Mesodermal cell (in vitro differentiated cells): ENCODE results near the gene ATP8B3. TPM values are rescaled to one million over a fixed set of nuclear protein-coding genes. Genes with fewer than 3 reads are reported as not detected.

ENCODE experiments used
- H3K27ac ChIP-seq: 2 replicates; pipeline ENCODE4 v1.7.0; 2013; ENCODE audit warnings: mild to moderate bottlenecking, low read depth, low read length, moderate library complexity; ENCODE audit not compliant: severe bottlenecking
- H3K36me3 ChIP-seq: 2 replicates; pipeline ENCODE4 v1.7.1; 2013; ENCODE audit warnings: mild to moderate bottlenecking, low read length, moderate library complexity; ENCODE audit not compliant: control insufficient read depth, insufficient read depth
- H3K4me1 ChIP-seq: one replicate; pipeline ENCODE4 v1.7.1; 2013; ENCODE audit warnings: mild to moderate bottlenecking, low read length; ENCODE audit not compliant: insufficient read depth, control insufficient read depth, poor library complexity, severe bottlenecking
- H3K4me3 ChIP-seq: 2 replicates; pipeline ENCODE4 v1.7.0; 2013; ENCODE audit warnings: low read length, control low read depth, mild to moderate bottlenecking; ENCODE audit not compliant: insufficient read depth, poor library complexity, severe bottlenecking; ENCODE audit errors: extremely low read depth
- H3K9me3 ChIP-seq: 2 replicates; pipeline ENCODE4 v1.7.1; 2013; ENCODE audit warnings: mild to moderate bottlenecking, low read length, moderate library complexity; ENCODE audit not compliant: control insufficient read depth
- WGBS, 2 experiments: methylation state at CpG; one replicate each; pipeline ENCODE4 v1.1.5; 2013; ENCODE audit warnings: missing lambda C conversion rate in 2 of 2; ENCODE audit not compliant: insufficient coverage in 2 of 2; 5-methylcytosine and 5-hydroxymethylcytosine counted together
- polyA plus RNA-seq, 2 experiments: library from polyadenylated mRNA; stranded (reverse); fragments of 50-300 nt; gene quantifications; one replicate each; pipeline ENCODE4 v1.2.3, GENCODE V29; 2013

Gene ATP8B3, protein sequence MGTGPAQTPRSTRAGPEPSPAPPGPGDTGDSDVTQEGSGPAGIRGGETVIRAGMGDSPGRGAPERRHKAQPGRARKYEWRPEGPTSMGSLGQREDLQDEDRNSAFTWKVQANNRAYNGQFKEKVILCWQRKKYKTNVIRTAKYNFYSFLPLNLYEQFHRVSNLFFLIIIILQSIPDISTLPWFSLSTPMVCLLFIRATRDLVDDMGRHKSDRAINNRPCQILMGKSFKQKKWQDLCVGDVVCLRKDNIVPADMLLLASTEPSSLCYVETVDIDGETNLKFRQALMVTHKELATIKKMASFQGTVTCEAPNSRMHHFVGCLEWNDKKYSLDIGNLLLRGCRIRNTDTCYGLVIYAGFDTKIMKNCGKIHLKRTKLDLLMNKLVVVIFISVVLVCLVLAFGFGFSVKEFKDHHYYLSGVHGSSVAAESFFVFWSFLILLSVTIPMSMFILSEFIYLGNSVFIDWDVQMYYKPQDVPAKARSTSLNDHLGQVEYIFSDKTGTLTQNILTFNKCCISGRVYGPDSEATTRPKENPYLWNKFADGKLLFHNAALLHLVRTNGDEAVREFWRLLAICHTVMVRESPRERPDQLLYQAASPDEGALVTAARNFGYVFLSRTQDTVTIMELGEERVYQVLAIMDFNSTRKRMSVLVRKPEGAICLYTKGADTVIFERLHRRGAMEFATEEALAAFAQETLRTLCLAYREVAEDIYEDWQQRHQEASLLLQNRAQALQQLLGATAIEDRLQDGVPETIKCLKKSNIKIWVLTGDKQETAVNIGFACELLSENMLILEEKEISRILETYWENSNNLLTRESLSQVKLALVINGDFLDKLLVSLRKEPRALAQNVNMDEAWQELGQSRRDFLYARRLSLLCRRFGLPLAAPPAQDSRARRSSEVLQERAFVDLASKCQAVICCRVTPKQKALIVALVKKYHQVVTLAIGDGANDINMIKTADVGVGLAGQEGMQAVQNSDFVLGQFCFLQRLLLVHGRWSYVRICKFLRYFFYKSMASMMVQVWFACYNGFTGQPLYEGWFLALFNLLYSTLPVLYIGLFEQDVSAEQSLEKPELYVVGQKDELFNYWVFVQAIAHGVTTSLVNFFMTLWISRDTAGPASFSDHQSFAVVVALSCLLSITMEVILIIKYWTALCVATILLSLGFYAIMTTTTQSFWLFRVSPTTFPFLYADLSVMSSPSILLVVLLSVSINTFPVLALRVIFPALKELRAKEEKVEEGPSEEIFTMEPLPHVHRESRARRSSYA (N-terminal part only)
- polyA plus RNA-seq (2013, experiment 1 of 2) = 8.7 TPM
- 7.0 TPM for polyA plus RNA-seq (2013, experiment 2 of 2)

- H3K9me3 ChIP-seq = no peaks in the 10 kb centered on the region
- H3K27ac ChIP-seq = peak within 1 kb of the TSS; percentile 49
- no peaks in the 10 kb centered on the region for H3K4me1 ChIP-seq
- peak within 1 kb of the TSS; percentile 45 for H3K4me3 ChIP-seq
- peaks cover 22% of the 10 kb centered on the region for H3K36me3 ChIP-seq
- 2 to 9% methylated on average over 6 to 11 of the region's 48 CpGs for WGBS, 2 experiments
Measured at GRCh38 chr19:1811942-1812425, at the start of gene ATP8B3. ATP8B3 (minus strand) TSS chr19:1812276; CDS start chr19:1811736, 540 bp downstream.

DNA sequence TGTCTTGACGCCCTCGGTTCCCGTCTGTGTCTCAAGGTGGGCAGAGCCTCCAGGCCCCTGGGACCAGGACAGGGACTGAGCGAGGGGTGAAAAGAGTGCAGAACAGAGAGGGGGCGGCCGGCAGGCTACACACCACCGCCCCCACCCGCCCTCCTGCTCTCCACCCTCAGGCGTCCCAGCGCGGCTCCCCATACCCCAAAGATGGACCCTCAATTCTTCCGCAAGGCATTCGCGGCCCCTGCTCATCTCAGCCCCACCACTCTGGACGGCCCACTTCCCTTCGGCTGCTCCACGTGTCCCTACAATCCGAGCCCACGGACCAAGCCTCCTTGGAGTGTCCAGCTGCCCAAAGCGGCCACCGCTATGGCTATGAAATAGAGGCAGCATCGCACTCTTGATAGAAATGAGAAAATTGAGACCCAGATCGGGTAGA, 49.5 kb upstream of the ATP8B3 start:
- Histone ChIP-seq H3K9me3 (no peaks in the 10 kb centered on the region), H3K27ac (no peak overlapping the region), H3K36me3 (no peaks in the 10 kb centered on the region), H3K4me3 (peak overlapping the region; percentile 84), H3K4me1 (peaks cover 46% of the 10 kb centered on the region)
- WGBS, 2 experiments = 5 to 8% methylated on average over 15 to 21 of the region's 23 CpGs

GRCh38 chr19:1860821-1861598, 48.9 kb upstream of the ATP8B3 start:
- no peaks in the 10 kb centered on the region for H3K9me3 ChIP-seq
- H3K4me3 ChIP-seq = peak overlapping the region; percentile 84
- peak overlapping the region; percentile 49 for H3K27ac ChIP-seq
- 8 to 26% methylated on average over 16 to 17 of the region's 28 CpGs for WGBS, 2 experiments
- H3K4me1 ChIP-seq = peaks cover 52% of the 10 kb centered on the region
- no peaks in the 10 kb centered on the region for H3K36me3 ChIP-seq

DNA sequence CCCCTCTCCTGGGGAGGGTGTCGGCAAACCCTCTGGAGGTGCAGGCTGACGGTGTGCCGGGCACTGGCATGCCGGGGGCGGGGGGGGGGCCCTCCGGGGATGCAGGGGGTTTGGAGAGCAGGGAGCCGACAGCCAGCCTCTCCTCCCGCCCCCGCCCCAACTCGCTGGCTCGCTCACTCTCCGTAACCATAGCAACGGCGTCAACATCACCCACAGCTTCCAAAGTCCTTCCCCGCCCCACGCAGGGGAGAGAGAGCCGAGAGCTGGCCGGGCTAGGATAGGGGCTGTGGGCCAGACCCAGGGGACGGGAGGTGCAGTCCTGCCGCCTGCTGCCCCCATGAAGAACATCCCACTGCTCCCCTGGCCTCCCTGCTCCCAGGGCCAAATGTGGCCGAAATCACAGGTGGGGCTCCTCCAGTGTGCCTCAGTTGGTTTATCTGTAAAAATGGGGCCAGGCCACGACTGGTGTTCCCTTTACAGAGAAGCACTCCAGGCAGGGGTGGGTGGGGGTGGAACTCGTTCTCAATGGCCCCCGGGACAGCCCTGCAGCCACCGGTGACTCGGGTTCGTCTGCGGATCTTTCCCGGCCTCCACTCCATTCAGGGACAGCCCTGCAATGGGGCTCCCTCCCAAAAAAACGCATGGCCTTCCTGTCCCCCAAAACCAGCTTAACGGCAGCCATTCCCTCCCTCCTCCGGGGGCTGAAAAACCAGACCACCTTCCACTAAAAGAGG, 48.1 kb upstream of the ATP8B3 start:
- peaks cover 60% of the 10 kb centered on the region for H3K4me1 ChIP-seq

DNA sequence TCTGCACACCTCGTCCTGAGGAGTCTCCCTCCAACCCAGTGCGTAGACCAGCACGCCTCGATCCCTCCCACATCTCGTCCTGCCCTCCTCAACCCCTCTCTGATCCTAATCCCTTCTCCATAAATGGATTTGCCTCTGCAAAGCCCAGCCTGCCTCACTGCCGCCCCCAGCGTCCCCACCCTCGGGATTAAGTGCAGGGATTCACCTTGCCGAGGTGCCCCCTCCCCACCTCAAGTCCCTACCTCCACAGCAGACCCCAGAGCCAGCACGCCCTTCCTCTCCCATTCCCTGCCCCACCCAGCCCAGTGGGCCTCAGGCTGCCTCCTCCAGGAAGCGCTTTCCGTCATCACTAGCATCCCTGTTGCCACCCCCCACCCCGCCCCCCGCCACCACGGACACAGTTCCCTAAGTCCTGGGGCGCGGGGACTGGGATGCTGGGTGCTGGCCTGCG, 47.3 kb upstream of the ATP8B3 start:
- H3K9me3 ChIP-seq = no peaks in the 10 kb centered on the region
- WGBS, 2 experiments = 33 to 43% methylated on average over 9 to 11 of the region's 18 CpGs
- H3K27ac ChIP-seq = no peak overlapping the region
- peaks cover 69% of the 10 kb centered on the region for H3K4me1 ChIP-seq
- peak overlapping the region; percentile 84 for H3K4me3 ChIP-seq
- H3K36me3 ChIP-seq = peaks cover 2% of the 10 kb centered on the region

More for the DNA sequence above, 48.1 kb upstream of the ATP8B3 start:
- H3K36me3 ChIP-seq = no peaks in the 10 kb centered on the region
- peak overlapping the region; percentile 84 for H3K4me3 ChIP-seq
- 18 to 26% methylated on average over 14 to 18 of the region's 32 CpGs for WGBS, 2 experiments
- peak overlapping the region; percentile 49 for H3K27ac ChIP-seq
- no peaks in the 10 kb centered on the region for H3K9me3 ChIP-seq

GRCh38 chr19:1858412-1859081, 46.5 kb upstream of the ATP8B3 start:
- Histone ChIP-seq H3K36me3 (peaks cover 9% of the 10 kb centered on the region), H3K27ac (no peak overlapping the region), H3K4me1 (peaks cover 73% of the 10 kb centered on the region), H3K4me3 (no peak overlapping the region), H3K9me3 (no peaks in the 10 kb centered on the region)
- 89 to 92% methylated on average over 6 to 7 of the region's 10 CpGs for WGBS, 2 experiments

DNA sequence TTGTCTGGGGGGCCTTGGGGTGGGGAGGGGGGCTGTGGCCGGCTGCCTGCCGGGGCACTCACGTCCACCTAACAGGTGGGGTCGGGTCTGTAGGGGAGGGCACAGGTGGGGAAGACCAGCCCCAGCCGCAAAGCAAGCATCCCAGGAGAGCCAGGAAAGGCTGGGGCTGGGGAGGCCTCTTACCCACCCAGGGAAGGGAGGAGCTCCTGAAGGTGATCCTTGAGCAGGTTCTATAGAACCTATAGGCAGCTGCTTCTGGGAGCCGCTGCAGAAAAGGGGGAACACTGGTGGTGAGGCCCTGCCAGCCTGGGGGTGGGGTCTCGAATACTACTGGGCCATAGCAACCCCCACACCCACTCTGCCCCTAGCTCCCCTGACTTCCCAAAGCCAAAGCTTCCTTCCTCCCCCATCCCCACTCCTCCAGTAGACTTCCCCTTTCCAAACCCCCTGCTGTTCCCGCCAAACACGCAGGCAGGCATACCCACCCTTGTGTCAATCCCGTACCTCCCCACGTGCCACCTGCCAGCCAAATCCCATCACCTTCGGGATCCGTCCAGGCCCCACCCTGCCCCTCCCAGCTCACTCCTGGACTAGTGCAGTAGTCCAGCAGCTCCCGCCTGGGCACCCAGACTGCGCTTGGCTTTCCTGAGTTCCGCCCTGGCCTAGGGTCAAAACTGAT, 45.7 kb upstream of the ATP8B3 start:
- peak overlapping the region; percentile 10 for H3K27ac ChIP-seq
- H3K4me3 ChIP-seq = no peak overlapping the region
- H3K9me3 ChIP-seq = no peaks in the 10 kb centered on the region
- H3K36me3 ChIP-seq = peaks cover 14% of the 10 kb centered on the region
- peaks cover 75% of the 10 kb centered on the region for H3K4me1 ChIP-seq
- 60 to 61% methylated on average over 9 to 14 of the region's 16 CpGs for WGBS, 2 experiments

DNA sequence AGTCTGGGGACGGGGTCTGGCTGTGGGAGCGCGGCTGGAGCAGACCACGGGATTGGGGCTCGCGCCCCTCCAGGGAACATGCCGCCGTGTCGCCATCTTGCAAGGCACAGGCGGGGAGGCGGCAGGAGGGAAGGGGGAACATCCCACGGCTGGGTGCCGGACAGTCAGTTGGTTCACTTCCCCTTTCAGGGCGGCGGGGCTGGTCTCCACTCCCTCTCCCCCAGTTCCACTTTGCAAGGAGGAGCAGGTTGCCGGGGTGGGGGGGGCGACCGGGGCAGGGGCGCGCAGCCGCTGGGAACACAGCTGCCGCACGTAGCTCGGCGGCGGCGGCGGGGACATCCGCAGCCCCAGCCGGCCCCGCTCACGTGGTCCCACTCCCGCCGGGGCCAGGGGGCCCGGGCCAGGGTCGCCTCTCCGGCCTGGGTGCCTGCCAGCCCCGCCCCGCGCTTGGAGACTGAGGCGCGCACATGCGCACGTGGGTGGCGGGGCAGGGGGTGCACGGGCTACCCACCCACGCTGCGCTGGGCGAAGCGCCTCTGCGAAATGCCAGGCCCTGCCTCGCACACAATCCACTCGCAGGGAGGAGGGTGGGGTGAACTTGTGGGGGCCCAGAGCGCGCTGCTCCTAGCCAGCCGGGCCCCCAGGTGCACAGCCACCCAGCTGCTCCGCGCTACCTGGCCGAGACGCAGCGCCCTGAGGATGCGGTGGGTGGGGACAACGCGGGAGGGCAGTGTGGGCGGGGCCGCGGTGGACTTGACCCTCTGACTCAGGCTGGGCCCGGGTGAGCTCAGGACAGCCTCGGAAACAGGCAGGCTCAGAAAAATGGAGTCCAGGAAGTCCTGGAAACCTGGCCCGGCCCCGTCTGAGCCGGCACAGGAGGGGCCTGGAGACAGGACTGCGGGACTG, 44.9 kb upstream of the ATP8B3 start:
- Histone ChIP-seq H3K4me1 (peaks cover 75% of the 10 kb centered on the region), H3K9me3 (no peaks in the 10 kb centered on the region), H3K4me3 (peak overlapping the region; percentile 11), H3K36me3 (peaks cover 16% of the 10 kb centered on the region), H3K27ac (peak overlapping the region; percentile 10)
- WGBS, 2 experiments = 39 to 43% methylated on average over 48 of the region's 73 CpGs
